ACC112 (cell line): ENCODE results near the gene RSU1.

Experiments used
- H2AFZ ChIP-seq: fragments of 200-600 bp; sonication (generic); one replicate; pipeline ENCODE4 v1.6.0; 2017; ENCODE audit warnings: antibody characterized with exemption, low read length; ENCODE audit not compliant: unreplicated experiment
- H3K27ac ChIP-seq: fragments of 200-600 bp; sonication (generic); 2 replicates; pipeline ENCODE4 v1.5.1; 2014; ENCODE audit warnings: low read depth, mild to moderate bottlenecking, antibody characterized with exemption, low read length, moderate library complexity
- H3K27me3 ChIP-seq: fragments of 200-600 bp; sonication (generic); 2 replicates; pipeline ENCODE4 v1.6.1; 2014; ENCODE audit warnings: mild to moderate bottlenecking, antibody characterized with exemption, low read length, moderate library complexity, mixed read lengths; ENCODE audit not compliant: insufficient read depth
- H3K36me3 ChIP-seq: fragments of 200-600 bp; sonication (generic); 2 replicates; pipeline ENCODE4 v1.6.1; 2016; ENCODE audit warnings: mild to moderate bottlenecking, antibody characterized with exemption, low read length, moderate library complexity, mixed read lengths; ENCODE audit not compliant: insufficient read depth
- H3K4me1 ChIP-seq: fragments of 200-600 bp; sonication (generic); one replicate; pipeline ENCODE4 v1.6.1; 2016; ENCODE audit warnings: low read length, mixed read lengths; ENCODE audit not compliant: insufficient read depth, unreplicated experiment, control insufficient read depth
- H3K4me3 ChIP-seq: fragments of 200-600 bp; sonication (generic); 2 replicates; pipeline ENCODE4 v1.5.1; 2014; ENCODE audit warnings: mild to moderate bottlenecking, low read depth, low read length
- H3K79me2 ChIP-seq: fragments of 200-600 bp; sonication (generic); one replicate; pipeline ENCODE4 v1.6.0; 2016; ENCODE audit warnings: low read length; ENCODE audit not compliant: control insufficient read depth, unreplicated experiment, insufficient read depth

The RSU1 gene

DNA sequence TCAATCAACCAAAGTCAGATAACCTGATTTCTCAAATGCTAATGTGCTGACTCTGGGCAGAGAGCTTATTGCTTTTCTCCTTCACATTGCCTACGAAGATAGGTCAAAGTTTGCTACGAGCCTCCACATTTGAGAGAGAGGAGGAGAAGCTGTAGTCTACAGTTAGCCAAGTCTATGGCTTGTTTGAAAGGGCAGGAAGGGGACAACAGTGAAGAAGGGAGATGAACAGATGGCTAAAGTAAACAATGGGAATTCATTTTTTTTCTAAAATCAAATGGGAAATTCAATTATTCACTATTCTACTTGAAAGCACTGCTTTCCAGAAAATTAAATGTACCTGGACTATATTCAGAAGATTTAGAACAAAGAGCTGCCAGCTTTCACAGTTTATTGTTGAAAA lies 168.9 kb downstream of the RSU1 start:
- H3K79me2 ChIP-seq, result no peaks in the 10 kb centered on the region
- H2AFZ ChIP-seq, result no peak overlapping the region
- H3K27ac ChIP-seq, result no peak overlapping the region
- H3K4me1 ChIP-seq, result peaks cover 10% of the 10 kb centered on the region
- H3K36me3 ChIP-seq, result no peaks in the 10 kb centered on the region
- H3K4me3 ChIP-seq, result no peak overlapping the region
- H3K27me3 ChIP-seq, result no peaks in the 10 kb centered on the region

DNA sequence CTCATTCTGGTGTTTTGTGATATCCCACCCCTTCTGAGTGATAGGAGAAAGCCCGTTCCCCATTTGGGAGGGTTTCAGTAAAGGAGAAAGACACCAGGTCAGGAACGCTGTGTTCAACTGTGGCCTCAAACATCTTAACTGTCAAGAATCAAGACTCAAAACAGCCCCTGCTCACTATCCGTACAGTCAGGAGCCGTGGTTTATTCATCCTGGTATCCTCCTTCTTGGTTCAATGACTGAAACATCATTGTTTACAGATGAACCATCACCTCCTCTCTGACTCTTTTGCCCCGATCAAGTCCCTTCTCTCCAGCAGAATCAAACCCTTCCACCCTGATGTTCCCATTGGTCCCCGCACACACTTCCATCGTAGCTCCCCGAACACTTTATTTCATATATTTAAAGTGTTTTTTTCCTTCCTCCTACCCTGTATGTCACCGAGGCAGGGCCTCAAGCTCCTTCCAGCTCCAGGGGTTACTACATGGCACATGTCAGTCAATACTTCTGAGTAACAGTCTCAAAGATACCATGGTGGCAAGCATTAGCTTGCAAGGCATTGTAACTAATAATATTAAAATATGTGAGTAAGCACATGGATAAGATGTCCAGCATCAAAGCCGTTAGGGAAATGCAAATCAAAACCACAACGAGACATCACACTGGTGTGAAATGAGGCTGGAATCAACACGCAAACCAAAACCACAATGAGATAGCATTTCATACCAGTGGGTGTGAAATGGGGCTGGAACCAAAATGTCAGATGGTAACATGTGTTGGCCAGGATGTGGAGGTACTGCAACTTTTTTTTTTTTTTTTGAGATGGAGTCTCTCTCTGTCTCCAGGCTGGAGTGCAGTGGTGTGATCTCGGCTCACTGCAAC lies 170.8 kb downstream of the RSU1 start:
- Histone ChIP-seq H3K27ac (no peak overlapping the region), H3K79me2 (no peaks in the 10 kb centered on the region), H3K36me3 (no peaks in the 10 kb centered on the region)

GRCh38 chr10:16644146-16644545 lies 173.1 kb downstream of the RSU1 start:
- no peak overlapping the region for H3K27ac ChIP-seq
- no peak overlapping the region for H2AFZ ChIP-seq
- H3K4me3 ChIP-seq, result no peak overlapping the region

More for the DNA sequence above, 170.8 kb downstream of the RSU1 start:
- Histone ChIP-seq H2AFZ (no peak overlapping the region), H3K4me3 (no peak overlapping the region), H3K27me3 (no peaks in the 10 kb centered on the region), H3K4me1 (peaks cover 10% of the 10 kb centered on the region)

GRCh38 chr10:16643502-16643901 lies 173.7 kb downstream of the RSU1 start:
- Histone ChIP-seq H3K79me2 (no peaks in the 10 kb centered on the region), H3K36me3 (no peaks in the 10 kb centered on the region), H2AFZ (no peak overlapping the region), H3K27me3 (no peaks in the 10 kb centered on the region), H3K4me1 (peaks cover 10% of the 10 kb centered on the region), H3K4me3 (no peak overlapping the region), H3K27ac (no peak overlapping the region)

More at GRCh38 chr10:16644146-16644545, 173.1 kb downstream of the RSU1 start:
- Histone ChIP-seq H3K36me3 (no peaks in the 10 kb centered on the region), H3K79me2 (no peaks in the 10 kb centered on the region), H3K27me3 (no peaks in the 10 kb centered on the region), H3K4me1 (peaks cover 10% of the 10 kb centered on the region)

DNA sequence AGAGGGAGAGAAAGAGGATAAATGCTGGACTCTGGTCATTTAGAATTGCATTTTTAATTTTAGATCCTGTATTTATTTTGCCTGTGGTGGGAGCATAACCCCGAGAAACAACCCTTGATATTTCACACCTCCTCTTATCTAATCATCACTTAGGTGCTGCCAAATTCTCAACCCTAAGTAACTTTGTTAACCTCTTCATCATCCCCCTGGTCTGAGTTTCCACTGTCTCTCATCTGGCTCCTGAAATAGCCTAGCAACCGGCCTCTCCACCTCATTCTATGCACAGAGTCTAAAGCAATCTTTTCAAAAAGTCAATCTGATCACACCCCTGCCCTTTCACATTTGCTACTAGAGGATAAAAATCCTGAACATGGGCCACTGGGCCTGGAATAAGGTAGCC lies 177.1 kb downstream of the RSU1 start:
- Histone ChIP-seq H3K79me2 (no peaks in the 10 kb centered on the region), H3K4me3 (no peak overlapping the region), H2AFZ (no peak overlapping the region), H3K27ac (no peak overlapping the region), H3K36me3 (no peaks in the 10 kb centered on the region), H3K4me1 (peaks cover 10% of the 10 kb centered on the region), H3K27me3 (no peaks in the 10 kb centered on the region)

DNA sequence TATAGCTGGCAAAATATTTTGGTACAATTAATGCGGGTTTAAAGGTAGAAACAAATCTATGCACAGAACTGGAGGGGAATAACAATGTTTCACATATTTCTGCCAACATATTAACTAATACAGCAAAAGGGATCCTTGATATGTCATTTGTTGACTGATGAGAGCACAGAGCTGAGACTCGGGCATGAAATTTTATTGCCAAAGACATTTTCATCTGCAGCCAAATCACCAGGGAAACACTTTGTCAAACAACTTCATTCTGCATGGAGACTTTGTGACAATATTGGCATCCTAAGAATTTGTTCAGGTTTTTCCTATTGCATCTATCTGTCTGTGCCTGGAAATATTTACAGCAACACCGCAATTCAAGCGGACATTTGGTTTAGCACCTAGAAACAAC lies 177.8 kb downstream of the RSU1 start:
- peaks cover 7% of the 10 kb centered on the region for H3K4me1 ChIP-seq
- no peaks in the 10 kb centered on the region for H3K36me3 ChIP-seq
- no peak overlapping the region for H2AFZ ChIP-seq
- H3K4me3 ChIP-seq, result no peak overlapping the region
- H3K79me2 ChIP-seq, result no peaks in the 10 kb centered on the region
- H3K27ac ChIP-seq, result no peak overlapping the region
- no peaks in the 10 kb centered on the region for H3K27me3 ChIP-seq

DNA sequence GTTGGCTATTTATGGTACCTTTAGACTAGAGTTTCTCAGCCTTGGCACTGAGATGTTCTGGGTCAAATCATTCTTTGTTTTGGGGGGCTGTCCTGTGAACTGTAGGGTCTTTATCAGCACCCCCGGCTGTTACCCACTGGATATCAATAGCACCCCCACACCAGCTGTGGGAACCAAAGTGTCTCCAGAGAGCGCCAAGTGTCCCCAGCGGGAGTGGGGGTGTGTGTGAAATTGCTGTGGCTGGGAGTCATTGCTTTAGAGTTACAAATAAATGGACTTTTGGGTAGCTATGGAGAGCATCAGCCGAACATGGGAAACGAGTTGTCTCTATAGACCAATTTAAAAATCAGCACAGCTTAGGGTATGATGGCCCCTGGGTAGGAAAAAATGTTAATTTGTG lies 184.2 kb downstream of the RSU1 start:
- Histone ChIP-seq H2AFZ (no peak overlapping the region), H3K27me3 (no peaks in the 10 kb centered on the region), H3K4me3 (no peak overlapping the region), H3K79me2 (no peaks in the 10 kb centered on the region), H3K27ac (no peak overlapping the region), H3K4me1 (no peaks in the 10 kb centered on the region), H3K36me3 (no peaks in the 10 kb centered on the region)

DNA sequence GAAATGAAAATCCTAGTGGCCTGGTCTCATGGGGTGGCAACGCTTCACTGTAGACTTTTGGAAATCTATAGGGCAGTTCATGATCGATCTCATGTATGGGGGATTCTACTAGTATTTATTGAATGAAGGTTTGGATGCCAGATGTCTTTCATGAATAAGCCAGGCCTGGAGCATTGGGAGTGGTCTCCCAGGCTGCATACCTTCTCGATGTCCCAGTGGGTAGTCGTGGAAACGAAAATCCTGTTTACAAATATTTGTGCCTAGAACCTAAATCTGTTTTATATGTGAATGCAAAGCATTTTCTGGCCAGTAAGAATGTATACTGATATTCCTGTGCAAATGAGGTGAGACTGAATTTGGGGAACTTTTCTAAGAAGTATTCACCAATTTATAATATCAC lies 190.5 kb downstream of the RSU1 start:
- no peak overlapping the region for H3K4me3 ChIP-seq
- no peaks in the 10 kb centered on the region for H3K79me2 ChIP-seq
- no peaks in the 10 kb centered on the region for H3K4me1 ChIP-seq
- no peak overlapping the region for H2AFZ ChIP-seq
- no peak overlapping the region for H3K27ac ChIP-seq
- no peaks in the 10 kb centered on the region for H3K36me3 ChIP-seq
- no peaks in the 10 kb centered on the region for H3K27me3 ChIP-seq

DNA sequence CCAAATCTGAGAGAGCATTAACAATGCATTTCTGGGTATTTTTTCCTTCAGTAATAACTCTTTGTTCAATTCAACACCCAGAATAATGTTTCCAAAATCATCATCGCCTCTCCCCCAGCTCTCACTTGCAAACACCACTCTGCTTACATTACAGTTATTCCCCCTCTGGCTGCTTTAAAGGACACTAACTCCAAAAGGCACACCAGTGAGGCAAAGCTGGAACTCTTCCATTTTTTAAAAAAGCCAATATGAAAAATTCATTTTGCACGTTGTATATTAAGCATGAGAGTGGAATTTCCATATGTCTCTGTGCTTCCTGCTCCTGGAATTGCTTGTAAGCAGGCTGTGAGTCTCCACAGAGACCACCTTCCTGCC lies 204.3 kb downstream of the RSU1 start:
- H3K36me3 ChIP-seq, result no peaks in the 10 kb centered on the region
- H3K4me3 ChIP-seq, result no peak overlapping the region
- no peaks in the 10 kb centered on the region for H3K4me1 ChIP-seq
- H3K79me2 ChIP-seq, result no peaks in the 10 kb centered on the region
- H2AFZ ChIP-seq, result no peak overlapping the region
- no peak overlapping the region for H3K27ac ChIP-seq
- no peaks in the 10 kb centered on the region for H3K27me3 ChIP-seq

- no peaks in the 10 kb centered on the region for H3K36me3 ChIP-seq
- no peak overlapping the region for H2AFZ ChIP-seq
- H3K79me2 ChIP-seq, result no peaks in the 10 kb centered on the region
- no peaks in the 10 kb centered on the region for H3K4me1 ChIP-seq
- H3K27me3 ChIP-seq, result no peaks in the 10 kb centered on the region
- H3K27ac ChIP-seq, result no peak overlapping the region
- no peak overlapping the region for H3K4me3 ChIP-seq
Observed at GRCh38 chr10:16612115-16612980, 204.9 kb downstream of the RSU1 start.
